Pancreas (tissue), 10 donors: ENCODE results near the gene NUP50. TPM values are rescaled to one million over a fixed set of nuclear protein-coding genes. Genes with fewer than 3 reads are reported as not detected.

ENCODE experiments used
- ATAC-seq, 4 donors: fragments of 200-7000 bp; cut with Tn5 transposase; one replicate each; pipeline versions ENCODE4 v1.8.0 to v1.9.1; 2020; ENCODE audit warnings: mild to moderate bottlenecking in 4 of 4, moderate library complexity in 4 of 4
- DNase-seq, 6 donors: peaks; one replicate each; pipeline ENCODE4 v3.0.0-alpha.2; 2020
- FAIRE-seq: peaks from 2 replicates; lab custom pipeline; 2012; peaks lifted over from hg19 to GRCh38; lab: Jason Lieb, UNC
- H3K27ac ChIP-seq, 4 donors: fragments of 200-600 bp; sonication (generic); 1 replicate in 3 of 4; 2 replicates in 1 of 4; pipeline versions ENCODE4 v1.5.0 to v1.8.0; 2020
- H3K27me3 ChIP-seq, 4 donors: fragments of 200-600 bp; one replicate each; pipeline ENCODE4 v1.8.0; 2021
- H3K36me3 ChIP-seq, 3 donors: fragments of 200-600 bp; sonication (generic) in 1 of 3; one replicate each; pipeline versions ENCODE4 v1.5.0 to v1.8.0; 2020 to 2021
- H3K4me1 ChIP-seq, 3 donors: fragments of 200-600 bp; one replicate each; pipeline ENCODE4 v1.8.0; 2021
- H3K4me3 ChIP-seq, 4 donors: fragments of 200-600 bp; sonication (generic) in 2 of 4; one replicate each; pipeline versions ENCODE4 v1.5.0 to v1.8.0; 2020 to 2021
- H3K9me3 ChIP-seq, 4 donors: fragments of 200-600 bp; one replicate each; pipeline ENCODE4 v1.8.0; 2021
- WGBS, 2 donors: extraction: QIAGEN DNeasy Blood & Tissue Kit; methylation state at CpG; one replicate each; pipeline ENCODE4 v1.1.7; 2013; 5-methylcytosine and 5-hydroxymethylcytosine counted together
- intact Hi-C, 3 donors: fragments of 100-400 bp; cut with DNase I; formaldehyde crosslinking; loops; one replicate each; pipeline versions ENCODE4 v1.11.1 to v1.14.2; 2022
- polyA plus RNA-seq, 2 donors: library from polyadenylated mRNA; stranded (reverse); fragments of 200-250 nt; gene quantifications; one replicate each; pipeline ENCODE4 v1.2.3, GENCODE V29; 2013
- total RNA-seq, 6 donors: library from RNA; stranded (reverse); fragmentation: NEBNext Ultra II Directional in 4 of 6; extraction: Animal tissue kit (Norgen Biotek cat#: 25700) in 4 of 6; gene quantifications; one replicate each; pipeline versions ENCODE4 v1.2.1 to v1.2.4, GENCODE V29; 2021 to 2023
- TF ChIP-seq, protein P1 (sequence below), 4 donors: fragments of 200-600 bp; sonication (generic) in 3 of 4; IDR thresholded peaks; one replicate each; pipeline versions ENCODE4 v1.5.0 to v1.8.0; 2021; ENCODE audit warnings: antibody characterized with exemption in 4 of 4
- donor health status: healthy with polysubstance abuse.
- donor health status: DM: no; HTN: no; CAD: no; lungs with moderate emphysema.
- donor health status: DM: no; HTN: no; CAD: no.
- donor health status: control.
- donor health status: control.
- donor health status: Bipolar disorder and iron deficiency.
- donor health status: DM: yes; HTN: yes; CAD: no.
- donor health status: DM: no; HTN: no; CAD: no.
- donor health status: DM: no; HTN: no; CAD: no.
- donor health status: DM: yes; HTN: yes; CAD: no.

Gene NUP50
- total and polyA plus RNA-seq, 8 donors: 11.8 to 35.2 (median 27.5) TPM

GRCh38 chr22:45163099-45163450 is 650 bp upstream of the NUP50 start:
- Histone ChIP-seq H3K4me3 (peak overlapping the region; percentile 62 to 94 (median 83)), H3K4me1 (peaks cover 9 to 32% (median 25%) of the 10 kb centered on the region in 3 donors), H3K27ac (peak overlapping the region; percentile 73 to 84 (median 78)), H3K36me3 (peaks cover 0 to 3% (median 0%) of the 10 kb centered on the region in 3 donors), H3K9me3 (no peaks in the 10 kb centered on the region), H3K27me3 (no peaks in the 10 kb centered on the region)
- no peak for FAIRE-seq
- WGBS, 2 donors: 2 to 3% methylated on average over 12 to 13 of the region's 13 CpGs
- ATAC-seq: peak; percentile 47 to 58 (median 53)
- intact Hi-C loops: no loop called here
- peak in 4 of 6 donors; percentile 36 to 50 (median 48) for DNase-seq
- TF ChIP-seq, protein P1, sequence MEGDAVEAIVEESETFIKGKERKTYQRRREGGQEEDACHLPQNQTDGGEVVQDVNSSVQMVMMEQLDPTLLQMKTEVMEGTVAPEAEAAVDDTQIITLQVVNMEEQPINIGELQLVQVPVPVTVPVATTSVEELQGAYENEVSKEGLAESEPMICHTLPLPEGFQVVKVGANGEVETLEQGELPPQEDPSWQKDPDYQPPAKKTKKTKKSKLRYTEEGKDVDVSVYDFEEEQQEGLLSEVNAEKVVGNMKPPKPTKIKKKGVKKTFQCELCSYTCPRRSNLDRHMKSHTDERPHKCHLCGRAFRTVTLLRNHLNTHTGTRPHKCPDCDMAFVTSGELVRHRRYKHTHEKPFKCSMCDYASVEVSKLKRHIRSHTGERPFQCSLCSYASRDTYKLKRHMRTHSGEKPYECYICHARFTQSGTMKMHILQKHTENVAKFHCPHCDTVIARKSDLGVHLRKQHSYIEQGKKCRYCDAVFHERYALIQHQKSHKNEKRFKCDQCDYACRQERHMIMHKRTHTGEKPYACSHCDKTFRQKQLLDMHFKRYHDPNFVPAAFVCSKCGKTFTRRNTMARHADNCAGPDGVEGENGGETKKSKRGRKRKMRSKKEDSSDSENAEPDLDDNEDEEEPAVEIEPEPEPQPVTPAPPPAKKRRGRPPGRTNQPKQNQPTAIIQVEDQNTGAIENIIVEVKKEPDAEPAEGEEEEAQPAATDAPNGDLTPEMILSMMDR (IDR thresholded peaks at IDR 0.05): no peak

DNA sequence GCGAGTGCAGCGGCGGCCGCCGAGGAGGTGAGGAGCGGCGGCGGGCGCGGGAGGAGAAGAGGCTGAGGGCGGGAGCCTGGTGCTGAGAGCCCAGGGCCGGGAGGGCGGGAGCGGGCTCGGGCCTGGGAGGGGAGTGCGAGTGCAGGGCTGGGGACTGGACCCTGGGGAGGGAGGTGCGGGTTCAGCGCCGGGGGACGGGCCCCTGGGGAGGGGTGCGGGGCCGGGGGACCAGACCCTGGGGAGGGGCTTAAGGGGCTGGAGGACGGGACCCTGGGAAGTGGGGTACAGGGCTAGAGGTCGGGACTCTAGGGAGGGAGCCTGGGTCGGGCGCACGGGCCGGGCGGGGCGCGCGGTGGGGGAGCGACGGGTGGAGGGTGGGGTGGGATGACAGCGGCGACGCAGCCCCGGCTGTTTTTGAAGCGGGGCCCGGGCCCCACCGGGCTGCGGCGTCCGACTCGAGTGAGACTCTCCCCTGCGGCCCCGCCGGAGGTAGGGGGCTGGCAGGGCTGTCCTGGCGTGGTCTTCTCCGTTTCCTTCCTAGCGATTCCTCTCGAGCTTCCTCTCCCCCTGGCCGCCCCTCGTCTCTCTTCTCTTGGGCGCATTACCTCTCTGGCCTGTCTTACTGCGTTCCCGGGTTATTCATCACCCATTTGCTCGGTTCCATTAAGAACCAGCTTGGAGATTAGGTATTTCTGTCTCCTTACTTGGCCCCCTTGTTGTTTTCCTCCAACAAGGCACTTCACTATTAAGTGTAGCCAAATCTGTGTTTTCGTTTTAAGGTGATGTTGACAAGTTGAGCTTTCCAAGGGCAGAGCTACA is 754 bp downstream of the NUP50 start:
- peak overlapping the region; percentile 73 to 84 (median 78) for H3K27ac ChIP-seq
- no peaks in the 10 kb centered on the region for H3K9me3 ChIP-seq
- WGBS, 2 donors: 0% methylated on average over 31 to 59 of the region's 59 CpGs
- peaks cover 0 to 12% (median 0%) of the 10 kb centered on the region in 3 donors for H3K36me3 ChIP-seq
- TF ChIP-seq, protein P1 (IDR thresholded peaks at IDR 0.05): no peak
- DNase-seq: peak; percentile 33 to 83 (median 54)
- H3K4me3 ChIP-seq: peak overlapping the region; percentile 62 to 94 (median 83)
- peak; percentile 29 to 54 (median 46) for ATAC-seq
- intact Hi-C loops: no loop called here
- FAIRE-seq: no peak
- peaks cover 3 to 24% (median 21%) of the 10 kb centered on the region in 3 donors for H3K4me1 ChIP-seq
- no peaks in the 10 kb centered on the region for H3K27me3 ChIP-seq

DNA sequence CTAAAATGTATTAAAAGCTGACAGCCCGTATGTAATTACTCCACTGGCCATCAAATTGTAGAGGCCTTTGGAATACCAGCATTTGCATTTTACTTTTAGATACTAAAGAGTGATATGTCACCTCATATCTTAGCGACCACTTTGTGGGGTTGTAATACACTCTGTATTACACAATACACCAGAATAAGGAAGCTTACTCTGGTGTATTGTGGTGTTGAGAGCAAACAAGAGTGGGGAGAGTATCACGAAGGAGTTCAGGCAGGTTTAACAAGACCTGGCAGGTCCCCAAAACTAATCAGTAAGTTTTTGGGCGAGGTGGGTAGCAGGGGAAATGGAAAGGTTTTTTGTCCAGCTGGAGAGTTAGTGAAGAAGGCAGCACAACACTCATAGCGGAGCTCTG is 3.2 kb downstream of the NUP50 start:
- Histone ChIP-seq H3K36me3 (peaks cover 0 to 35% (median 8%) of the 10 kb centered on the region in 3 donors), H3K9me3 (no peaks in the 10 kb centered on the region), H3K4me1 (peaks cover 0 to 14% (median 10%) of the 10 kb centered on the region in 3 donors), H3K27ac (no peak overlapping the region), H3K27me3 (no peaks in the 10 kb centered on the region), H3K4me3 (no peak overlapping the region)
- WGBS, 2 donors: 55 to 64% methylated on average over 5 of the region's 5 CpGs
- DNase-seq (no peak), ATAC-seq (no peak), FAIRE-seq (no peak)
- intact Hi-C loops: no loop called here
- TF ChIP-seq, protein P1 (IDR thresholded peaks at IDR 0.05): no peak

DNA sequence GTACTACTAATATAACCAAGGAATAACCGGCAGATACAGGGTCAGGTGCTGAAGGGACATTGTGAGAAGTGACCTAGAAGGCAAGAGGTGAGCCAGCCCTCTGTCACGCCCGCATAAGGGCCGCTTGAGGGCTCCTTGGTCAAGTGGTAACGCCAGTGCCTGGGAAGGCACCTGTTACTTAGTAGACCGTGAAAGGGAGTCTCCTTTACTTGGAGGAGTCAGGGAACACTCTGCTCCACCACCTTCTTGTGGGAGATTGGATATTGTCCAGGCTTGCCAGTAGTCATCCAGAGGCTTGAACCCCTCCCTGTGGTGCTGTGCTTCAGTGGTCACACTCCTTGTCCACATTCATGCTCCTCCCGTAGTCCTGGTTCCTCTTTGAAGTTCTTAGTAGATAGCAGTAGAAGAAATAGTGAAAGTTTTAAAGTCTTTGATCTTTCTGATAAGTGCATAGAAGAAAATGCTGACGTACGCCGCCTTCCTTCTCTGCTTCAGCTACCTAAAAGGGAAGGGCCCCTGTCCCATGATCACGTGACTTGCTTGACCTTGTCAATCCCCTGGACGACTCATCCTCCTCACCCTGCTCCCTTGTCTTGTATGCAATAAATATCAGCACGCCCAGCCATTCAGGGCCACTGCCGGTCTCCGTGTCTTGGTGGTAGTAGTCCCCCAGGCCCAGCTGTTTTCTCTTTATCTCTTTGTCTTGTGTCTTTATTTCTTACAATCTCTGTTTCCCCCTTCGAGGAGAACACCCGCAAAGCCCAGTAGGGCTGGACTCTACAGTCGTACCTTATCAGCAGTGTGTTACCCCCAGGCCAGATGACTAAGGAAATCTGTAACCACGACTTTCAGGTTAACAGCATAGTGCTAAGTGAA is 6.1 kb downstream of the NUP50 start:
- DNase-seq (no peak), ATAC-seq (no peak), FAIRE-seq (no peak)
- Histone ChIP-seq H3K36me3 (peaks cover 3 to 42% (median 12%) of the 10 kb centered on the region in 3 donors), H3K4me3 (no peak overlapping the region), H3K4me1 (peaks cover 0 to 10% (median 8%) of the 10 kb centered on the region in 3 donors), H3K27ac (no peak overlapping the region), H3K9me3 (no peaks in the 10 kb centered on the region), H3K27me3 (no peaks in the 10 kb centered on the region)
- WGBS, 2 donors: 87 to 88% methylated on average over 19 of the region's 19 CpGs
- TF ChIP-seq, protein P1 (IDR thresholded peaks at IDR 0.05): no peak
- intact Hi-C loops: no loop called here
